ENCODE results near the gene GHITM. TPM values are rescaled to one million over a fixed set of nuclear protein-coding genes. Genes with fewer than 3 reads are reported as not detected.
A peak's percentile ranks its signal among the peaks of the same experiment; 100 is the strongest.

Gene GHITM
- total RNA-seq, result 468 TPM
- long read RNA-seq, transcript GHITM-201 (9 exons, 2,128 nt), result major isoform, 1,094 of 1,162 reads
- long read RNA-seq, partial matches to known transcripts, result 40 of 1,162 reads
- long read RNA-seq, other reads (novel, unspliced or antisense), result 28 of 1,162 reads

DNA sequence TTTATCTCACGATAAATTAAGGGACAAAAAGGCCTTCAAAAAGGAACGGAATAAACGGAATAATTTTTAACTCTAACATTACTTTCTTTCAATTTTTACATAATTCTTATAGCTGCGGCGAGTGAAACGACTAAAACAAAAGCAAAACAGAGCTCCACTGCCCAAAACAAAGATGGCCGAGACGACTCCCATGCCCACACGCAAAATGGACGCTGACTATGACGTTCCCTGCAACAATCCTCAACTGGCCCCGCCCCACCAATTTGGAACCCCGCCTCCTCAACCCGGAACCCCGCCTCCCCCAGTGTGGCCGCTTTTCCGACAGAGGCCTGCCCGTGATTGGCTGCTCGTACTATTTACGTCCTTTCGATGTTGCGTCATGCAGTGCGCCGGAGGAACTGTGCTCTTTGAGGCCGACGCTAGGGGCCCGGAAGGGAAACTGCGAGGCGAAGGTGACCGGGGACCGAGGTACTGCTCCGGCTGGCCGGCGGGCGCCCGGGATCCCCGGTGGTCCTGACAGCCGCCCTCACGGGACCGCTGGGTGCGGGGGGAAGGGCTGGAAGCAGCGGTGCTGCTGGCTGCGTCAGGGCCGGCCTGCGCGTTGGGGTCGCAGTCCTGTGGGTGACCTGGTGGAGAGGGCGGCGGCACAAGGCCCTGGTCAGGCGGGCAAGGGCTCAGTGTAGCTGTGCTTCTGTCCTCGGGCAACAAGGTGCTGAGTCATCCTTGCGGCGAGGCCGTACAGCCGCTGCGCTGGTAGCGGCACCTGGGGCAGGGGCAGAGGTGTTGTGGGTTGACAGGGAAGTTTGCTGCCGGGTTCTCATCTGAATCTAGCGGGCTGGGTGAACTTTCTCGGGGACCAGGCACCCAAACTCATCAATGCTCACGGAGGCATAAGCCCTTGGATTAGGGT lies at the start of gene GHITM:
Gene GHITM (plus strand): TSS at position 384 of the 910 bp plus-strand sequence. CDS start 1,992 bp downstream, outside the sequence.
- peak within 1 kb of the TSS; percentile 98 for H3K27ac ChIP-seq (replicated peaks)
- H3K36me3 ChIP-seq, result peaks cover 34% of the 10 kb centered on the region
- intact Hi-C loops (cut with micrococcal nuclease), result no loop called here
- H3K4me3 ChIP-seq, result peak within 1 kb of the TSS; percentile 100
- TF ChIP-seq CTCF (IDR thresholded peaks at IDR 0.05; ENCODE audit: borderline replicate concordance), result peak; percentile 59
- H3K4me1 ChIP-seq, result peaks cover 41% of the 10 kb centered on the region
- no peaks in the 10 kb centered on the region for H3K9me3 ChIP-seq (replicated peaks)
- peak; percentile 99 for DNase-seq
- H3K27me3 ChIP-seq (ENCODE audit: low read depth), result no peaks in the 10 kb centered on the region

- H3K27me3 ChIP-seq (ENCODE audit: low read depth), result peaks cover 5% of the 10 kb centered on the region
- H3K9me3 ChIP-seq (replicated peaks), result no peaks in the 10 kb centered on the region
- no peak for TF ChIP-seq CTCF (IDR thresholded peaks at IDR 0.05; ENCODE audit: borderline replicate concordance)
- H3K4me3 ChIP-seq, result no peak overlapping the region
- H3K27ac ChIP-seq (replicated peaks), result peak overlapping the region; percentile 44
- intact Hi-C loops (cut with micrococcal nuclease), result no loop called here
- DNase-seq, result peak; percentile 29
- H3K4me1 ChIP-seq, result peaks cover 18% of the 10 kb centered on the region
- no peaks in the 10 kb centered on the region for H3K36me3 ChIP-seq
Measured at GRCh38 chr10:84095811-84096497, 43.4 kb upstream of the GHITM start.

GRCh38 chr10:84097787-84098353 lies 41.4 kb upstream of the GHITM start:
- Histone ChIP-seq H3K4me1 (peaks cover 18% of the 10 kb centered on the region), H3K27me3 (ENCODE audit: low read depth) (no peaks in the 10 kb centered on the region), H3K36me3 (no peaks in the 10 kb centered on the region), H3K27ac (replicated peaks) (no peak overlapping the region), H3K9me3 (replicated peaks) (no peaks in the 10 kb centered on the region), H3K4me3 (no peak overlapping the region)
- intact Hi-C loops (cut with micrococcal nuclease), result no loop called here
- DNase-seq, result no peak
- TF ChIP-seq CTCF (IDR thresholded peaks at IDR 0.05; ENCODE audit: borderline replicate concordance), result peak; percentile 56

- TF ChIP-seq CTCF (IDR thresholded peaks at IDR 0.05; ENCODE audit: borderline replicate concordance), result no peak
- Histone ChIP-seq H3K27me3 (ENCODE audit: low read depth) (no peaks in the 10 kb centered on the region), H3K36me3 (no peaks in the 10 kb centered on the region), H3K4me1 (peaks cover 18% of the 10 kb centered on the region), H3K9me3 (replicated peaks) (no peaks in the 10 kb centered on the region), H3K27ac (replicated peaks) (no peak overlapping the region), H3K4me3 (no peak overlapping the region)
- DNase-seq, result no peak
- intact Hi-C loops (cut with micrococcal nuclease), result no loop called here
Measured at GRCh38 chr10:84098667-84099066, 40.6 kb upstream of the GHITM start.

DNA sequence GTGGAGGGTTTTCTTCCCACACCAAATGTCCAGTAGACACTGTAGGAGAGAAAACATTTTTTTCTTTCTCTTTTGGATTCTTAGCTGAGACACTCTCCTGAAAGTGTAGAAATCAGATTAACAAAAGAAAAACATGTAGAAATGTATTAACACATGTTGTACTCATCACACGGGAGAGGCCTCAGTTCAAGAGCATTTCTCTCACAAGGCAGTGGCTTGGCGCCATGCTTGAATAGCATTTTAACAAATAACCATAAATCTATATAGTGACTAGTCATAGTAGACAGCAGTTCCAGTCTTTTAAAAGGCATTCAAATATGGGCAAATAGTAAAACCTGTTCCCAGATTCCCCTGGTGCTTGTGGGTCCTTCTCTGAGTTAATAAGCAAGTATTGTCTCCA lies 38.3 kb upstream of the GHITM start:
- no peak overlapping the region for H3K27ac ChIP-seq (replicated peaks)
- TF ChIP-seq CTCF (IDR thresholded peaks at IDR 0.05; ENCODE audit: borderline replicate concordance), result no peak
- no peak for DNase-seq
- H3K4me1 ChIP-seq, result peaks cover 8% of the 10 kb centered on the region
- H3K4me3 ChIP-seq, result no peak overlapping the region
- no peaks in the 10 kb centered on the region for H3K36me3 ChIP-seq
- intact Hi-C loops (cut with micrococcal nuclease), result no loop called here
- no peaks in the 10 kb centered on the region for H3K27me3 ChIP-seq (ENCODE audit: low read depth)
- H3K9me3 ChIP-seq (replicated peaks), result no peaks in the 10 kb centered on the region
